ENCODE measurements around the gene GPR183. TPM values are rescaled to one million over a fixed set of nuclear protein-coding genes. Genes with fewer than 3 reads are reported as not detected.

GPR183 gene
- total and polyA plus RNA-seq, 10 of the 15 experiments (the other 5 are each of a cell fraction or from before 2014, with no cell fraction given), result 134 to 669 (median 225) TPM

- TF ChIP-seq ZNF687 (IDR thresholded peaks at IDR 0.05) (peak; percentile 28; the same call in 1 of the 2 replicates), HSF1 (IDR thresholded peaks at IDR 0.05; ENCODE audit: low read depth, low read length) (no peak), SMAD1 (IDR thresholded peaks at IDR 0.05; ENCODE audit: low read depth, partially characterized antibody) (no peak), RAD21 (IDR thresholded peaks at IDR 0.05; ENCODE audit: insufficient read depth, low read depth, low read length) (0 out of 2 replicates have a peak, but pooled peaks have one; percentile 18), PKNOX1 (IDR thresholded peaks at IDR 0.05) (peak; percentile 23; the same call in 1 of the 2 replicates), KAT2A (conservative IDR thresholded peaks at IDR 0.05; ENCODE audit: control insufficient read depth, low read depth, low read length) (no peak), JUNB (IDR thresholded peaks at IDR 0.05) (peak; percentile 52; the same call in 1 of the 2 replicates), IKZF1 (conservative IDR thresholded peaks at IDR 0.05) (peak; percentile 45; the same call in 1 of the 2 replicates), SKIL (IDR thresholded peaks at IDR 0.05; ENCODE audit: low read depth, poor library complexity, severe bottlenecking) (peak; percentile 59), RELB (IDR thresholded peaks at IDR 0.05; ENCODE audit: low read depth) (0 out of 2 replicates have a peak, but pooled peaks have one; percentile 13), EED (IDR thresholded peaks at IDR 0.05; ENCODE audit: low read depth) (peak; percentile 61), E2F8 (IDR thresholded peaks at IDR 0.05; ENCODE audit: low read depth, partially characterized antibody) (no peak), LARP7 (IDR thresholded peaks at IDR 0.05) (no peak), MTA2 (IDR thresholded peaks at IDR 0.05; ENCODE audit: low read depth) (0 out of 2 replicates have a peak, but pooled peaks have one; percentile 23), RUNX3 (IDR thresholded peaks at IDR 0.05; ENCODE audit: low read length) (peak; percentile 51), NBN (IDR thresholded peaks at IDR 0.05) (peak; percentile 48; the same call in 1 of the 2 replicates)
Observed at GRCh38 chr13:99354371-99354951, 47.3 kb upstream of the GPR183 start (continued).

Data from GM12878 (cell line).